Activated naive CD4-positive, alpha-beta T cell (primary cell): ENCODE data around the gene FAM9A.

ENCODE experiments used
- DNase-seq, 4 experiments: peaks; one replicate each; lab custom pipeline; 2025; lab: John Stamatoyannopoulos, UW

Gene FAM9A

GRCh38 chrX:8801041-8801599 is at the start of gene FAM9A:
Gene FAM9A, minus strand, starts transcription at chrX:8801383. Its CDS starts 1,212 bp downstream, at chrX:8800171.
- no peak for DNase-seq

- DNase-seq: no peak
These were observed 49.3 kb upstream of the FAM9A start for GRCh38 chrX:8850478-8850877.

DNA sequence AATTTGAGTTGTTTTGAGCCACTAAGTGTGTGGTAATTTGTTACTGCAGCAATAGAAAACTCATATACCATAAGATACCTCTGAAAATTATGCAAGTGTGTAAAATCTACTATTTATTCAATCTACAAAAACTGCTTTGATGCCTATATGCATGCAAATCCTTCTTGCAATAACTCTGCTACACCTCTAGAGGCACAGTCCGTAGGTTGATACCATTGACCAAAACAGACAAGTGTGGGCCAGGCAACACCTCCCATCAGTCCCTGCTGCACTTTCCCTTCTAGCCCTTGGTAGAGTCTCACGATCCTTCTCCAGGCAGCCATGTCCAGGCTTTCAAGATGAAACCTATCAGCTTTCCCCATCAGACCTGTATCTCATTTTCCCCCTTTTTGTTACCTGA is 48.8 kb upstream of the FAM9A start:
- no peak for DNase-seq

- no peak for DNase-seq
These were observed 48.3 kb upstream of the FAM9A start for GRCh38 chrX:8849458-8849857.

DNA sequence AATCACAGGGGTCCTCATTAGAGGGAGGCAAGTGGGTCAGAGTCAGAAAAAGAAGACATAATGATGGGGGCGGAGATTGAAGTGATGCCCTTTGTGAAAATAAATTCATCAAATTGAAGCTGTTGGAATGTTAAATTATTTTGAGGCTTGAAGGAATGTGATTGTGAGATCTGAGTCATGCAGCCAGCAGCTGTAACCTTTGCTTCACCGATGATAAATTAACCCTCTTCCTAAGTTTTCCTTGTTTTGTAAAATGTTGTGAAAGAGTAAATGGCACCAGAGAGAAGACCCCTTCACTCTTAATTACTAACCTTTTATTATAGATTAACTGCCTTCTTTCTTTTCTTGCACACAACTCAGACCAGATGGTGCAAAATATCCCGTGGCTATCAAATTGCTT is 47.7 kb upstream of the FAM9A start:
- DNase-seq: no peak

DNA sequence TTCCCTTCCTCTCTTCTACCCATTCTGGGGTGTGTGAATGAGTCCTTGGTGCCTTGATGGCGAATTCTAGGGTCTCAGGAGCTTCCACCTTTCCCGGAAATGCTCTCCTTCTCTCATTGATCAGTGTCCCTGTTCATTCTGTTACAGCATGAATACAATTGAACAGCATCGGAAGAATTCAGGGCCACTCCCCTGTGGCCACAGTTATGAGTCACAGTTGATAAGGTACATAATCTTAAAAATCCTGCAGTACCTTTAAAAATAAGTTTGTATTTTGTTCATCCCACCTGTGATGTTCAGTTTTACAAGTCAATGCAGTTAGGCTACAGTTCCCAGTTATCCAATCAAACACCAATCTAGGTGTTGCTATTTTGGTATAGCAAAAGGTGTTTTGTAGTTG is 47.3 kb upstream of the FAM9A start:
- no peak for DNase-seq

GRCh38 chrX:8847360-8847759 is 46.2 kb upstream of the FAM9A start:
- DNase-seq: no peak

GRCh38 chrX:8846266-8846665 is 45.1 kb upstream of the FAM9A start:
- DNase-seq: no peak

DNA sequence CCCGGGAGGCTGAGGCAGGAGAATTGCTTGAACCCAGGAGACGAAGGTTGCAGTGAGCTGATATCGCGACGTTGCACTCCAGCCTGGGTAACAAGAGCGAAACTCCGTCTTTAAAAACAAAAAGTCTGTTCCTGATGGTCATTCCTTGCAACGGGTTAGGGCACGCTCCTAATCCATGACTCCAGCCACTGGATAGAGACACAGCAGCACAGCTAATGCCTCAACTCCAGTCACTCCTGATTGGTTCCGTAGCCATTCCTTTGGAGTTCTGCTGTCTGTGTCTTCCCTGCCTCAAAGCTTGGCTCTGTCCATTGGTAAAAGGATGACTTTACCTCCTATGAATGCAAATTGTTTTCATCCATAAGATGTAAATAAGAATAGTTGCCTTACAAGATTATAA is 44.3 kb upstream of the FAM9A start:
- DNase-seq: no peak

DNA sequence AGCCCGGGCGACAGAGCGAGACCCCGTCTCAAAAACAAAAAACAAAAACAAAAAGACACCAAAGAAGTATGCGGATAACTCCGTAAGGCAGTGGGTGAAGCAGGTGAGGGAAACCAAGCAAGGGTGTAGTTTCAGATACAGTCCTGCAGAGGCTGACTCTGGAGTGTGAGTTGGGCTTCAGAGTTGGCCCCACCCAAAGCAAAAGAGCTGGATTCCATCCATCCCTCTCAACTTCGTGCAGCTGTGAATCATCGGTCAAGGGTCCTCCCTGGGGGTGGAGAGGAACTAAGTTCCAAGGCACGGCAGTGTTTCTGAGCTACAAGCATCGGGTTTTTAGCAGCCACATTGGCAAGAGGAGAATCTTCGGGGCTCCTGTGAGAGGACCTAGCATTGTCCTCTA is 43.9 kb upstream of the FAM9A start:
- DNase-seq: no peak

GRCh38 chrX:8844157-8844556 is 43.0 kb upstream of the FAM9A start:
- no peak for DNase-seq

- DNase-seq: no peak
These were observed 40.7 kb upstream of the FAM9A start for GRCh38 chrX:8841911-8842310.

GRCh38 chrX:8834392-8834791 is 33.2 kb upstream of the FAM9A start:
- DNase-seq: no peak

DNA sequence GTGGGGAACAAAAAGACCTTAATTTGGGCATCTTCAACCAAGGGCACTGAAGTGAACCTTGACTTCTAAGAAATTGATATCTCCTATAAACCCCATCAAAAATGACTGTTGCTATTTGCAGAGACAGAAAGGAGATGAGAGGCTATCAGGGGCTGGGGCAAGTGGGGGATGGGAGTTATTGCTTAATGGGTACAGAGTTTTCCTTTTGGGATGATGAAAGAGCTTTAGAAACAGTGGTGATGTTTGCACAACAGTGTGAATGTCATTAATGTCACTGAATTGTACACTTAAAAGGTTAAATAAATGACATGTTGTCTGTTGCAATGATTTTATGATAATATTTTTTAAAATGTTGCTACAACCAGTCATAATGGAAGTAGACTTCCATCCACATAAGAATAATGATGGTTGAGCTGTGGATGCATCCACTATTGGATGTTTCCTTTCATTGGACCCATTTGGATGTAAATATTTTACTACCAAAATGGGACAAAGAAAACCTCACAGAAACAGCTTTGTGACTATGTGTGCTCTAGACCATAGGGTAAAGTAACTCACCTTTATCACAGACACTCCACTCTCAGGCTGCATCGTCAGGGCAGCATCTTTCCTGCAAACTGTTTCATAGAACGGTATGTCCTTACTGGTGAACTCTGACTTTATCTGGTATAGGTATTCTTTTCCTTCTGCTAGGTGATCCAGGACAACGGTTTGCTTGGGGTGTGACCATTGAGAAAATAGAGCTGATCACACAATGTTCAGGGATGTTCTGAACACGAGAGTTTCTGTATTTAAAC is 31.6 kb upstream of the FAM9A start:
- DNase-seq: no peak

DNA sequence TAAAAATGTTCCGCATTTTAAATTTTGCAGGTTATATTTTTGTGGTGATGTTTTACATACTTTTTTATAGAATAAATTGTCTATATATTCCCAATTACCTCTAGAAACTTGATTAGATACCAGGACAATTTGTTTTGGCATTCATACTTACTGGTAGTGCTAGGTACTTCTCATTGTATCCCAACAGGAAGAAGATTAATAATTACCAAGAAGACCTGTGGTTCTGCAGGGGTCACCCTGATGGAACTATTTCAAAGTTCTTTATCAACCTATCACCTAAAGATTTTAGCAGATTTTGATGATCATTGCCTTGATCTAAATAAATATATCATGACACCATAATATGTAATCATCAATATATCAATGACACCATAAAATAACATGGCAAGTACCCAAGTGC is 22.5 kb upstream of the FAM9A start:
- no peak for DNase-seq

DNA sequence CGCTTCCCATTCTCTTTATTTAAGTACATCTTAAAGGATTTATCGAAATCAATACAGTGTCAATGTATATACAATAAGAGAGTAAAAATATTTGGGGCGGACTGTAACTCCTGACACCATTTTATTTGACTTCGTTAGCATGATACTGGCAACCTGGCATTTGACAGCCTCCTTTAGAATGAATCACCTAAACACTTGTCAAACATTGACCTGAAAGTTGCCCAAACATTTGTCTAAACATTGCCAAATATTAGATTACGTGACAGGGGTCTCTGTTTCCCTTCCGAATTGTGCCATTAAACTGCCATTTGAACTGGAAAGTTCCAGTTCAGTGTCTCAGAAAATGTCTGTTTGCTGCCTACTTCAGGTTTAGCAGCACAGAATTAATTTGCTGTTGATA is 20.8 kb upstream of the FAM9A start:
- no peak for DNase-seq

GRCh38 chrX:8820910-8821527 is 19.8 kb upstream of the FAM9A start:
- DNase-seq: no peak

- DNase-seq: no peak
These were observed 14.4 kb upstream of the FAM9A start for GRCh38 chrX:8815460-8816065.

DNA sequence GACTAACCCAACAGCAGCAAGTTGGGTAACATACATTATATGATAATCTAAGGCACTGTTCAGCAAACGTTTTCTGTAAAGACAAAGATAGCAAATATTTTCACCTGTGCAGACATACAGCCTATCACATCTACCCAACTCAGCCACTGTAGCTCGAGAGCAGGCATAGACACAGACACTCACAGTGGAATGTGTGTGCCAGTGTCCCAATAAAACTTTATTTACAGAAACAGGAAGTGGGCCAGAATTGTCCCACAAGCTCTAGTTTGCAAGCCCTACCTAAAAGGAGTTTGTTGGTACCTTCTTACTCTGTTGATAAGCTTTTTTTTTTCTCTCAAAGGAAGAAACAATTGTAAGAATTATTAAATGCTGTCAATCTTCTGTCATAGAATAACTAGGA is 11.9 kb upstream of the FAM9A start:
- DNase-seq: no peak

DNA sequence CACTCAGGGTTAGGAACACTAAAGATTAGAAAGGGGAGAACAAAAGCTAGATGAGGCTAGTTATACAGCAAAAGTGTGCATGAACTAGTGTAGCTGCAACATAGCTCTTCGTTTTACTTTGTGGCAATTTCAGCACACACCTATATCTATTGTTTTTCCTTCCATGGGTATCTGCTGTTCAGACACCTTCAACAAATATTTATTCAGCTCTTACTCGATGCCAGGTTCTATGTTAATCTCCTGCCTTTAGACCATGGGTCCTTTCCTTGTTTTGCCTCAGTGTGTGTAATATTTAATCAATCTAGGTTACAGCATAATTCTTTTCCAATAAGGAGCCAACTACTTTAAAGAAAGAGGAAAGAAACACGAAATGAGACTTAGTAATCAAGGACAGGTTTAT is 10.4 kb upstream of the FAM9A start:
- DNase-seq: no peak

DNA sequence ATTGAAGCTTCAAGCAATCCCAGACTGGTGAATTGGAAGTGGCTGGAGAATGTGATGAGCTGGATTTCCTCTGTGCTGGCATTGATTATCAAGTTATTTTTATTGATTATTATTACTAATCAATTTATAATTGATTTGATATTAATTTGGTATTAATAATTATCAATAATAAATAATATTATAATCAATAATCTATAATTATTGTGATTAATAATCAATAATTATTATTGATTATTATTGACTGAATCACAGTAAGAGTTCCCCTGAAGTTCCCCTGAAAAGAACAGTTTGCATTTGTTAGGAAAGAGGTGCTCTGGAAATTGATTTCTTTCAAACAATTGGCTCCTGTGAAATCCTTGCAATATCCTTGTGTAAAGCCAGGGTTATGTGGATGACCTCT is 7.5 kb upstream of the FAM9A start:
- DNase-seq: no peak

- no peak for DNase-seq
These were observed 4.8 kb upstream of the FAM9A start for GRCh38 chrX:8805974-8806373.

DNA sequence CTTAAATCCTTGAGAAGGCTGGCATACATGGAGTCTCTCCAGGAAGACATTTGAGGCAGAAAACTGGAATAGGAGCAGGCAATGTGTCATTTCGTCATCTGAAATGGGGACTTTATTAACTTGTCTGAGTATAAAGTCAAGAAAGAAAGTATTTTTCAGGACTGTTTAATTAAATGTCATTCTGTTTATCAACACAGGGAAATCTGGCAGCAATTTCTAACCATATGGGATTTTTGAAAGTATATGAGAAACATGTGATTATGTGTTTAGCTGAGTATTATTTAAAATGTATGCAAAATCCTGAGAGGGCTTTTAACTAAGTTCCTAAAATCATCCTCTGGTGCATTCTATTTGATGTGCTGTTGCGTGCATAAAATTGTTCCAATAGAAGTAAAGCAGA is 3.9 kb upstream of the FAM9A start:
- no peak for DNase-seq
